ENCODE measurements around the gene LSMEM2.
"Not testable (repeated sequence)": the region's sequence is repeated elsewhere in the genome, so short reads cannot be mapped to it uniquely, and the experiment has no call there.

The LSMEM2 gene

DNA sequence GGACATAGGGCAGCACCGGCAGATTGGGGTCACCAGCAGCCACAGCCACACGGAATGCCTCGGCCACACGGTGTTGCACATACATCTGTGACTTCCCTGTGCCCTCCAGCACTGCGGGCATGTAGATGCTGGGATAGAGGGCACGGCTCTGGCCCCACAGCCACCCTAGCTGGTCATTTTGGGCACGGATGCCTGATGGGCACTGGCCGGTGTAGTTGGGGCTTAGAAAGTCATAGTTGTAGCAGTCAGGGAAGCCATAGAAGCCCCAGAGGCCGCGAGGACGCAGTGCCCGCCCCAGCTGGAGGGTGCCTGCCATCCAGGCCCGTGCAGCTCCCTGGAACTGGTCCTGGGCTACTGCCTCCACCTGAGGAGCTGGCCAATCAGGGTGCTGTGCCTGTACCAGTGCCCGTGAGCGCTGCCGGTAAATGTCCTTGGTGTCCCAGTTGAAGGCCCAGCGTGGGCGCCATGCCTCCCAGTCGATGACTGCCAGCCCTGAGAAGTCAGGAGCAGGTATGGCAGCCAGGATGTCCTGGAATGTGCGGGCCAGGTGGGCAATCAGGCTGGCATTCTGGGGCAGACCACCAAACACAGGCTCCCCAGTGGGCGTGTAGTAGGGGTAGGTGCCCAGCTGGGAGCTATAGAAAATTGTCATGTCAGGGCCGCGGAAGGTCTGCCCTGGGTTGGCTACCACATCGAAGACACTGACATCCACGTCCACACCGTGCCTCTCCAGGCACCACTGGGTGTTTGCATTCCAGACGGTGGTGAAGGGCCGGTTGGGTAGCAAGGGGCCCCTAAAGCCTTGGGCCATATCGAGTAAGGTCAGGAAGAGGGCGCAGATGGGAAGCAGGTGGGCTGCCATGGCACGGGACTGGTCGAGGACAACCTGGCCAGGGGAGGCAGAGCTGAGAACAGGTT is 23.5 kb downstream of the LSMEM2 start:
- DNase-seq, result no peak

DNA sequence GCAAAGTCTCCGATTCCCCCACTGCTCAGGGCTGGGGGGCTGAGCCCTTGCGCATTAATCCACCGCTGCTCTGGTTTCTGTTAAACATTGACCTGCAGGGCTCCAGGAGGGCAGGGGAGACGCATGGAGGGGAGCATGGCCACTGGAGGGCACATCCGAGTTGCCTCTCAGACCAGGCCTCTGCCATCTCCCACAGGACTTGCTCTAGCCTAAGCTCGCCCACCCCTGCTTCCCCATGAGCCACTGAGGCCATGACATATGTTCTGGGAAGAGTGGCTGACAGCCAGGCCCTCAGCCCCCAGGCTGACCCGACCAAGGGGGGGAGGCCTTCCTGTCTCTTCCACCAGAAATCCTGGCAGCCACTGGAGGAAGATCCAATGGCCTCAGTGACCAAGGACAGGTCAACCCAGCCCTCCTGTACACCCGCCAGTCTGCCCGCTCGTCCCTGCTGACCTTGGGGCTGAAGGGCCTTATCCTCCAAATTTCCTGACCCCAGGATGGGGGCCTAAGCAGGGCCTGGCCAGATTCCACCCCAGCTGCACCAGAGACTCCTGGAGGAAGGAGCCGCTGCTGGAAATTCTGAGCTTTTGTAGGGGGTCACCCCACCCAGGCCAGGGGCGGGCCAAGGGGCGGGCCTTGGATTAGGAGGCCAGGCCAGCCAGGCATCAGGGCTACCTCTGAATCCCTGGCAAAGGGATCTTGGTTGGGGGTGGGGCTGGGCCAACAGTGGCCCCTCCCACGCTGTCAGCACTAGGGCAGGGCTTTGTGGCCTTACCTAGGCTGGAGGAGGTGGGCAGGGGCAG is 24.3 kb downstream of the LSMEM2 start, which contains the start of gene HYAL1:
Gene HYAL1 (minus strand): TSS at position 562 of the 803 bp plus-strand sequence. CDS start 618 bp downstream, outside the sequence.
- DNase-seq, result no peak

DNA sequence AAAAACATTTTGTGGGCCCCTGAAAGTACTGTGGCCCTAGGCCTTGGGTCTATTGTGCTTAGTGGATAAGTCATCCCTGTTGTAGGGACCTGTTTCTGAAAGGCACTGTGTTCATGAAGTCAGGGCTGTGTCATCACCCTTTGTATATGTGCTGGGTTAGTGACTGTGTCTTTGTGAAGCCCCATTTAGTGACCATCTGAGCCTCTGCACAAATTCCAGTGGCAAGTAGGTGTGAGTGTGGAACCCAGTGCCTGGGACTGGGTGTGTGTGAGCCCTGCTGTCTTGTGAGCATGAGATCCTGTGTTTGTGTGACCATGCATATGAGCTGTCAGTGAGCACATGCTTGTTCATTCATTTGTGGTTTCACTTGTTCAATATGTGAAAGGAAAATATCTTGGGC is 25.7 kb downstream of the LSMEM2 start:
- DNase-seq, result no peak

DNA sequence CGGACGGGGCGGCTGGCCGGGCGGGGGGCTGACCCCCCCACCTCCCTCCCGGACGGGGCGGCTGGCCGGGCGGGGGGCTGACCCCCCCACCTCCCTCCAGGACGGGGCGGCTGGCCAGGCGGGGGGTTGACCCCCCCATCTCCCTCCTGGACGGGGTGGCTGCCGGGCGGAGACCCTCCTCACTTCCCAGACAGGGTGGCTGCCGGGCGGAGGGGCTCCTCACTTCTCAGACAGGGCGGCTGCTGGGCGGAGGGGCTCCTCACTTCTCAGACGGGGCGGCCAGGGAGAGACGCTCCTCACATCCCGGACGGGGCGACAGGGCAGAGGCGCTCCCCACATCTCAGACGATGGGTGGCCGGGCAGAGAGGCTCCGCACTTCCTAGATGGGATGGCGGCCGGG is 33.2 kb downstream of the LSMEM2 start:
- not testable (repeated sequence) for DNase-seq

DNA sequence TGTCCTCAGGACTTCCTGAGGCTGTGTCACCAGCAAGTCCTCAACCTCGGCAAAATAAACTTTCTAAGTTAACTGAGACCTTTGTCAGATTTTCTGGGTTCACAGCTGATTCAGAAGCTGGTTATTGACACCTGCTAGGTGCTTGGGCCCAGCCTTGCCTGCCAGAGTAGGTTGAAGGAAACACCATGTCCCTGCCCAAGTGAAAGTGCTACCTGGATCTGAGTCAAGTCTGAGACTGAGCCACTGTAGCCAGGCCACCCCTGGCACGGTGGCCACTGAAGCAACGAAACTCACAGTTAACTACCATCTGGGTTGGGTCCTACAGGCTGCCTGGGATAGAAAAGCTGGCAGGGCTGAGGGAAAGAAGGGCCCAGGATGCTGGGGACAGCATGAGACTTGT is 35.5 kb downstream of the LSMEM2 start:
- DNase-seq, result no peak

DNA sequence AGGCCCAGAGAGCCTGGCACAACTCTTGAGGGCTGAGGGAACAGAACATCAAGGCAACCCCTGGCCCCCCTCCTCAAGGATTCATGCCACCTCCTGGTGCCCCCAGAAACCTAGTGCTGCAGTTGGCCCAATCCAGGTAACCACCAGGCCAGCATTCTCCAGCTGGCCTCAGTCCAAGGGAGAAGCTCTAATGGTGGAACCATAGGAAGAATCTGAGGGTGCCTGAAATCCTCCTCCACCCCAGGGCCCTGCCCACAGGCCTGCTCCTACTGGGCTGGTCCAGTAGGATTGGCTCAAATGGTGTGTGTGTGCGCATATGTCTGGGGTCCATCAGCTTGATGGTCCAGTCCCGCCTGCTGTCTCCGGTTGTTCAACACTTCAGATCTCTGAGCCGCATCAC is 35.9 kb downstream of the LSMEM2 start:
- no peak for DNase-seq

DNA sequence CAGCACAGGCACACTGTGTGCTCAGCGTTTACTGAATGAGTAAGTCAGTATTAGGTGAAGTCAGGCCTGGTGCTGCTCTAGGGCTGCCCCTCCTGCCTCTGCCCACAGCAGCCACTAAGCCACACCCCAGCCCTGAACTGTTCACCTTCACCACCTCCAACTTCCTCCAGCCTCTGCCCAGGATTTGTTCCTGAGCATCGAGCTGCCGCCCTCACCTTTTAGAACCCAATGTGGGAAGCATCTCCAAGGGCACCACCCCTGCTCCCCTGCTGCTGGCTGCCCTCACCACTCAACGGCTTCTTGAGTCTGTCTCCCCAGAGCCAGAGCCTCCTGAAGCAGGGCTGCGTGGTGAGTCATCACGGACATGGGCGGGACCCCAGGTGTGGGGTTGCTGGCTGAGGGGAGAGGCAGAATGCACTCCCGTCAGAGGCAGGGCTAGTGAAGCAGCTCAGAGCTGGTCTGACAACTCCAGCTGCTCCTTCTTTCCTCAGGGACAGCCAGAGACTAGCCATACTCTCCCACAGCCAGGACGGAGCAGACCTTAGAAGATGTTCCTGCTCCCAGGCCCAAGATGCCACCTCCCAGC is 37.9 kb downstream of the LSMEM2 start:
- DNase-seq, result no peak

DNA sequence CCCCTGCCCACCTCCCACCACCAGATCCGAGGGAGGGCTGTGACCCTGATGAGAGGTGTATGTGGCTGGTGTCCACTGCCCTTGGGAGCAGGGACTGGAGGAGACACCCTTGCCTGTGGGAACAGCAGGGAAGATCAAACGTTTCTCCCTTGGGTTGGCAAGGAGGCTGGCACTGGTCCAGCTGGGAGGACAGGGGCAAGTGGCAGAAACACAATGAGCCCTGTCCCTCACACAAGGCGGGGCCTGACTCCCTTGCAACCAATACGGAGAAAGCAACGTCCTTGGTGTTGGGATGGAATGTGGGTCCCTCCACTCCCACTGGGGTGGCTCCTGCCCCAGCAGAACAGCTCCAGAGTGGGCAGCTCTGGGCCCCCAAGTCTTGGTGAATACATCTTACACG is 38.4 kb downstream of the LSMEM2 start:
- DNase-seq, result no peak

DNA sequence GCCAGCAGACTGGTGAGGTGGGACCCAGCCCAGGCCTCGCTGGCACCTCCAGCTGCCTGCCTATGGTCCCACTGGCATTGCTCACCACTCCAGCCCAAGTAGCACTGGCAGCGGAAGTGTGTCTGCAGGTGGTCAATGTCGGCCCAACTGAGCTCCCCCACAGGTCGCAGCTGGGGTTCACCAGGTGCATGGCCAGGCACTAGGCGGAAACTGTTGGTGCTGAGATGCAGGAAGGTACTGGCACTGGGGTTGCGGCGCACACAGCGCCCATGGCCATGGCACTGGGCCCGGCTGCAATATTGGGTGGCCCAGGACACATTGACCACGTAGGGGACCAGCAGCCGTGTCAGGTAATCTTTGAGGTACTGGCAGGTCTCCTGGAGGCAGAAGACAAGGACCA is 39.3 kb downstream of the LSMEM2 start:
- DNase-seq, result no peak

DNA sequence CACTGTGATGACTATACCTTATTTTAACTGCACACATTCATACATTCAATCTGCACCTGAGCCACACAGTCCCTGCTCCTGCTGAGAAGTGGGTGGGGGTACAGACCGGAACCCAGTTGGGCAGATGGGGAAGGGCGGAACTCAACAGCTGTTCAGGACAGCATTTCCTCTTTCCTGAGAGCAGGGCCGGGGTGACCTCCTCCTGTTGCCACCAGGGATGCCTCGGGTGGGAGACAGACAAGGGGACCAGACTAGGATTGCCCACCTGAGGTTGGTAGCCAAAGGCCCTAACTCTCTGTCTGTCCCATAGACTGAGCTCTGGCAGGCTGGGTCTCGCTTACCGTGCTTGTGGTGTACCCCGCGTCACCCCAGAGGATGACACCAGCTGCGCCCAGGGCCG is 39.7 kb downstream of the LSMEM2 start:
- no peak for DNase-seq

DNA sequence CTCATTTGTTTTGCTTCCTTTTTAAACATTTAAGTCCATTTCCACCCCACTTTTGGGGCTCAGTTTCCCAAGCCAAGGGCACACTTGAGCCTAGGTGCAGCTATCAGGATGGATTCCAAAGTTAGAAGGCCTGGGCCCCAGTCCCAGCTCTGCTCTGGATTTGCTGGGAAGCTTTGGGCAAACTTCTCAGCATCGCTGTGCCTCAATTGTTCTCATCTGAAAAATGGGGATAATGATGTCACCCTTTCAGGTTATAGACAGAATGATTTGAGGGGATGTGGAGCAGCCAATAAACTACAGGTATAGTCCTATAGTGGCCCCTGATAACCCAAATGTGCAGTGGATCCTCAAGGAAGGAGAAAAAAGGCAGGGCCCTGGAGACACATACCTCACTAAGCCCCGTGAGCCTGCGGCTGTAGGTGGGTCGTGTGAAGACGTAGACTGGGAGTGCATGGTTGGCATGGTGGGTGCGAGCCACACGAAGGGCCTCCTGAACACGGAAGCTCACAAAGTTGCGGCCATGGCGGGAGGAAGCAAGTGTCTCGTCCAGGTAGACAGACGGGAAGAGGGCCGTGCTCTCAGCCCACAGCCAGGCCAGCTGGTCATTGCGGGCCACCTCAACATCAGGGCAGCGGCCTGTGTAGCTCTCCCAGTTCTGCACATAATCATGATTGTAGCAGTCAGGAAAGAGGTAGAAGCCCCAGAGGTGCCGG is 40.5 kb downstream of the LSMEM2 start:
- no peak for DNase-seq

DNA sequence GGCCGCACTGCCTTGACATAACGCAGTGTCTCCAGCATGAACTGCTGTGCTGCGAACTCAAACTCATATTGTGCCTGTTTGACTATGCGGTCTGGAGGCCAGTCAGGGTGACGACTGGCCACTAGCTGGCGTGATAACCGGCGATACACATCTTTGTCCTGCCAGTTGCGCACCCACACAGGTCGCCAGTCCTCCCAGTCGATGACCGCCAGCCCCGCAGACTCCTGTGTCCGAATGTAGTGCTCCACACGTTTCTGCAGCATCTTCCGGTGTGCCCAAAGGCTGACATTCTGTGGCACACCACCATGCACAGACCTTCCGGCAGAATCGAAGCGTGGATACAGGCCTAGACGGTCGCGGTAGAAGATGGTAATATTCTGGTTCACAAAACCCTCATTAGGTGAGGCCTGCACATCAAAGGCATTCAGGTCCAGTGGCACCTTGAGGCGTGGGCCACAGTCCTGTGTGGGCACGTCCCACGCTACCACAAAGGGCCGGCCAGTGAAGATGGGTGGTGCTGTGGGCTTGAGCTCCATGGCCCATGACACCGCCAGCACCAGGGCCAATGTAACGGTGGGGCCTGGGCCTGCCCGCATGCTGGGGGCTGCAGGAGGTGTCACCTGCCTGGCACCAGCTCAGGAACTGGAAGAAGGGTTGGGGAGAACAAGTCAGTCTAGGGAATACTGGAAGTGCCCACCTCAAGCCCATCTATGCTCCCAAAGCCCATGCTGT is 41.2 kb downstream of the LSMEM2 start:
- DNase-seq, result no peak

DNA sequence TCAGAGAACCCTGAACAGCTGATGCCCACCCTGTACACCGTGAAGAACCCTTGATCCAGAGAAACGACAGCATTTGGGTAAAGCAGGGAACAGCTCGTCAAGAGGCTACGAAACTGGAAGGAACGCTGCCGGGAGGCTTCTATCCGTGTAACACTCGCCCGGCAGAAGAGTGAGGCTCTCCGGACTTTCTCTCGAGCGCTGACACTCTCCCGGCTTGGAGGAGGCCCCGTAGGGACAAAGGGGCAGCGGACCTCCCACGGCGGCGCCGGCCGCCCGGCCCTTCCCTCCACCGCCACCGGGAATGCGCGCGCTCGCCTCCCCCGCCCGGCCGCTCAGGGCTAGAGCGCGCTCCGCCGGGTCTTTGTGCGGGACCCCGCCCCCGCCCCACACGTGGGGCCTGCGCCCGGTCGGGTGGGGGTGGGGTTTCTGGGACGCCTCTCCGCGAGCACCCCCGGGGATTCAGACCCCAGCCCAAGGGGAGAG is 42.0 kb downstream of the LSMEM2 start:
- peak; percentile 73 for DNase-seq

DNA sequence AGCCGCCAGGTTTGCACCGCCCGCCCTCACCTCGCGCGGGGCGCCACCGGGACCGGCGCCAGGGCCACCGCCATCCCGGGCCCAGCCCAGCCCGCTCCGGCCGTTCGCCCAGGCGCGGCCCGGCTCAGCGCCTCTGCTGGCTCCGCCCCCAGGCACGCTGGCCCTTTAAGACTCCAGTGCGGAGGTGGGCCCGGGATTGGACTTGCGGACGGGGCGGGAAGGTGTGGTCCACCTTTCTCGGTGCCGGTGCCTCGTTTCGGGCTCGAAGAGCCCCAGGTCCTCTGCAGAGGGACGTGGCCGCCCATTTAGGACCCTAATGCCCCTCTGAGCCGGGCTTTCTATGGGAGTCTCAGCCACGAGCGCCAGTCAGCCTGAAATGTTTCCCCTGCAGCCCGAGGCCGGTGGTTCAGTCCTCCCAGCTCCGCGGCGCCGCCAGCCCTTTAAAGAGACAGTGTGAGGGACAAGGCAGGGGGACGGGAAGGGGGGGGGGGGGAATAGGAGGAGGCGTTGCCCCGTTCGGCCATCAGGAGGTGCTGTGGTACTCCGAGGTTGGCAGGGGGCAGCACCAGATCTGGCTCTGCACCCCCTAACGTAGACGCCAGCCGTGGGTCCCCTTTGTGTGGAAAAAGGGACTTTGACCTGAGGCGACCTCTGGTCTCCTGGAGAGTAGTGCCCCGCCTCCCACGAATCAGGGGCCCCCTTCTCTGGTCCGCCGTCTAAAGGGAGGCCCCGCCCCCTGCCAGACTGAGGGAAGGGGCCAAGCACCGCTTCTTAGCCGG is 42.6 kb downstream of the LSMEM2 start:
- peak; percentile 73 for DNase-seq

DNA sequence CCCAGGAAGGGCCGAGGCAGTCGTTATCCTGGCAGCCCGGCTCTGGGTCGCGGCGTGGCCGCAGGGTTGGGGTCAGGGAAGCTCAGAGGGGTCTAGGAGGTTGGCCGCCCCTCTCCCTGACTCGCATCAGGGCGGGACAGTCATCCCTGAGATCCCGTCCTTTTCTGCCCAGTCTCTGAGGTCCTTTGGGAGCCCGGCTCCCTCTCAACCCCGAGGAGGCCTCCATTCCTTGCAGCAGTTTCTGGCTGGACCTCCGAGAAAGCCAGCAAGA is 43.2 kb downstream of the LSMEM2 start:
- no peak for DNase-seq

DNA sequence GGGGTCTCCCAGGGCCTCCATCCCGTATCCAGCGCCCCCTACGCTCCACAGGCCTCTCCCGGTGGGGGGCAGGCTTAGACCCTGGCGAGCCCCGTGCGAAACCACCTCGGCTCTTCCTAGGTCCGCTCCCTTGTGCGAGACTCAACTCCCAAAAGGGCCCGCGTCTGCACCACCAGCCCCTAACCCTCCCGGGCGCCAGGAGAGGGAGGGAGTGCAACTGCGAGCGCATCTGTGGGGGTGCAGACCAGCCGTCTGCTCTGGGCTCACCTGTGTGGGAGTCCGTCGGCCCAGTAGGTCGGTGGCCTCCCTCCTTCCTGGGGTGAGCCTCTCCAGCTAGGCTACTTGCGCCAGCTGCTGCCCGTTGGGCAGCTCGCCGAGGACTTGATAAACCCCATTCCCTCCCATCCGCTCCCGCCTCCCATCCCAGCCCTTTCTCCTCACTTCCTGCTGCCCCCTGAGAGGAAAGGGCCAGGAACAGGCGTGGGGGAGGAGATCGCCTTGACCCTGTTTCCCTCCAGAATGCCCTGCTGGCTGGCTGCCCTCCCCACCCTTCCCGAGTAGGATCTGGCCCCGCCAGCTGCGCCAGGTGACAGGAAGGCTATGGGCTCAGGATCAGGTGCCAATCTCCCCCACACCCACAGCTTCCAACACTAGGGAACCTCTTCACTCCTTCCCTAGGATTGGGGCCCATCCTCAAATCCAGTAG is 43.7 kb downstream of the LSMEM2 start, which contains the start of gene HYAL2:
Gene HYAL2 (minus strand): TSS at position 360 of the 706 bp plus-strand sequence. CDS start 2,256 bp downstream, outside the sequence.
- DNase-seq, result no peak

DNA sequence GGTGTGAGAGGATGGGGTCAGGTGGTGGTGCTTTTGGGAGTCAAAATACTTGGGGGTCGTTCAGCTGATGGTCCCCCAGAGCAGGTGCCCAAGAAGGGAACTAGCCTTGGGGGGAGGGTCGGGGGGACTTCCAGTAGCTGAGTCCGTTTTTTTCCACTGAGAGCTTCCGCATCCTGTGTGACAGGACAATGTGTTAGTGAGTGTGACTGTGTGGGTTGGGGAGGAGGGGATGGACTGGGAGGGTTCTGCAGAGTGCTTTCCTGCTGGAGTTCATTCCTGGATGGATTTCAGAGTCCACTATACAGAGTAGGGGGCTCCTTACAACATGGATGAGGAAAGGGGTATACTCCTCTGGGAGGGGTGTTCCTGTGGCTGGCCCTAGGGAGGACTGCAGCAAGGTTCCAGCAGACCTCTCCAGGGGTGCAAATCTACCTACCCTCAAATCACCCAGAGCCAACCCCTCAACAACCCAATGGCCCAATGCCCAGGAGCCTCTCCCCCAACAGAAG is 44.3 kb downstream of the LSMEM2 start:
- DNase-seq, result no peak

DNA sequence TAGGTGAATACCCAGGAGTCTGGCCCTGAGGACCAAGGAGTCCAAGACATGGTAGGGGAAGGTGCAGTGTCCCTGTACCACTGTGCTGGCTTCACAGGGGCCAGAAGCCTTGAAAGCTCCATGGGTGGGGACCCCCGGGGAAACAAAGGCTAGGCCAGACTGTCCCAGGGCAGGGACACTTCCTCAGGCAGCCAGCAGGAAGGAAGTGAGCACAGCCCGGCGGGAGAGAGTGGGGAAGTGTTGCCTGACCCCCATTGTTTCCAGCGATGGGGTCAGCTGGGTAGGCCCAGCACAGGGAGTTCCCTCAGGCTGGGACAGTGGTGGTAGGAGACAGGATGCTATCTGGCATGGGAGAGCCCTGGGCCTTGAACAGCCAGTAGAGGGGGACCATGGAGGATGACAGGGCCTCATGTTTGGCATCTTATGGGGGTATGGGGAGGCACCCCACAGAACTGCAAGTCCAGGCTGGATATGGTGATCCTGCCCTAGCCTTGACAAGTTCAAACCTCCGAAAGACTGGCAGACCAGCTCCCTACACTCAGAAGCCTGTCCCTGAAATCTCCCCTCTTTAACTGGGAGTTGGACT is 44.8 kb downstream of the LSMEM2 start:
- no peak for DNase-seq

DNA sequence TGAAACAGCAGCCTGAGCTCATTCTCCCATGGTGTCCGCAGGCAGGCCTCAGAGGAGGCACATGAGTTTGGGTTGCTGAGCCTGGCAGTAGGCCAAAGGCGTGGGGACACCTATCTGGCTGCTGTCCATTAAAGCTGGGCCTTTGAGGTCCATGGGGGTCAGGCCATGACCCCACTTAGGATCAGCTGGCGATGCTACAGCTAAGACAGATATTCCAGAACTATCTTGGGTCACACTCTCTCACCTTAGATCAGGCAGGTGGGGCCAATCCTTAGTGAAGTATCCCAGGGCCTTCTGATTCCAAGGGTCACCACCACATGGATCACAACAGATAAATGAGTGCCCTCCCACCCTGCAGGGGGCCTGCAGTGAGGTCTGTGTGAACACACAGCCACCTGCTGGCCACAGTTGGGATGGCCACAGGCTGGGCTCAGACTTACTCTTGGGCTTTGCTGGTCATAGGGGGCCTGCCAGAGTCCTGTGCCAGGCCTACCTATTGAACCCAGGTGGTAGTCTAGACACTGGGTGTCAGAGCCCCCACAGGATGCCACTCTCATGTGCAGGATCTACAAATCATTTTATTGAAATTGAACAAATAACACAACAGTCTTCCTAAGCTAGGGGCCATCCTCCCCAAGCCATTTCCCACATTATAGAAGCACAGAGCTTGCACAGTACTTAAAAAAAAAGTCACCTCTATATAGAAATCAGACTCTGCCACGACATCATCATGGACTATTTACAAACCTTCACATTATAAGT is 45.6 kb downstream of the LSMEM2 start:
- DNase-seq, result no peak

Data from GOT3 (cell line).